K562 (cell line): ENCODE measurements around the gene CTPS1. TPM values are rescaled to one million over a fixed set of nuclear protein-coding genes. Genes with fewer than 3 reads are reported as not detected.

Experiments used
- ATAC-seq: fragments of 200-7000 bp; cut with Tn5 transposase; 3 replicates; pipeline ENCODE4 v1.9.1; 2020; ENCODE audit warnings: moderate library complexity
- BruUV-seq: library from RNA; stranded (reverse); fragments of 400-500 nt; replicated peaks from 2 replicates; lab custom pipeline; 2021; lab: Mats Ljungman, UMichigan
- CTCF ChIA-PET: fragments of 300-600 bp; formaldehyde crosslinking; extraction: SDS; loops from one replicate; lab custom pipeline; 2021; ENCODE audit warnings: low intra/inter-chr PET ratio; lab: Yijun Ruan, JAX
- POLR2A ChIA-PET: fragments of 300-600, 350-650 bp; sonication (Branson Sonifier 250); formaldehyde crosslinking; extraction: SDS; loops from one replicate; lab custom pipeline; 2021; ENCODE audit warnings: antibody characterized with exemption, inconsistent platforms; lab: Yijun Ruan, JAX
- DNase-seq, 4 experiments: peaks; one replicate each; pipeline versions ENCODE4 v3.0.0 to v3.0.0-alpha.2; 2011 to 2018; ENCODE audit warnings: low spot score in 3 of 4, mixed read lengths in 3 of 4; ENCODE audit errors: extremely low read depth in 1 of 4
- FAIRE-seq: peaks from 2 replicates; lab custom pipeline; 2011; peaks lifted over from hg19 to GRCh38; lab: Jason Lieb, UNC
- H2AFZ ChIP-seq: 2 replicates; pipeline ENCODE4 v1.6.0; 2011; ENCODE audit warnings: low read depth, low read length, control low read depth, inconsistent platforms
- H3K27ac ChIP-seq: fragments of 200-600 bp; 3 replicates; pipeline ENCODE4 v1.8.0; 2011; ENCODE audit warnings: low read depth, mild to moderate bottlenecking, control low read depth, inconsistent platforms, low read length, moderate library complexity, mixed read lengths; ENCODE audit errors: extremely low read depth
- H3K27me3 ChIP-seq, 2 experiments: fragments of 300-600 bp in 1 of 2; 2 replicates in 1 of 2; 3 replicates in 1 of 2; pipeline versions ENCODE4 v1.6.0 to v1.8.0; 2011; ENCODE audit warnings: inconsistent platforms in 2 of 2, low read length in 2 of 2, mild to moderate bottlenecking in 1 of 2, mixed read lengths in 1 of 2, moderate library complexity in 1 of 2; ENCODE audit not compliant: control insufficient read depth in 2 of 2, insufficient read depth in 2 of 2
- H3K36me3 ChIP-seq: fragments of 300-600 bp; 3 replicates; pipeline ENCODE4 v1.8.0; 2011; ENCODE audit warnings: mild to moderate bottlenecking, low read length, inconsistent platforms; ENCODE audit not compliant: control insufficient read depth, insufficient read depth
- H3K4me1 ChIP-seq, 2 experiments: fragments of 200-600 bp in 1 of 2; replicated peaks in 1 of 2; 2 replicates in 1 of 2; 3 replicates in 1 of 2; pipeline versions ENCODE4 v1.5.1 to v1.8.0; 2011; ENCODE audit warnings: inconsistent platforms in 2 of 2, low read length in 2 of 2, mild to moderate bottlenecking in 1 of 2, mixed read lengths in 1 of 2, moderate library complexity in 1 of 2; ENCODE audit not compliant: control insufficient read depth in 2 of 2, insufficient read depth in 2 of 2
- H3K4me2 ChIP-seq: 2 replicates; pipeline ENCODE4 v1.6.1; 2011; ENCODE audit warnings: low read length, control low read depth, inconsistent platforms, mixed read lengths; ENCODE audit not compliant: insufficient read depth
- H3K4me3 ChIP-seq: fragments of 200-600 bp; sonication (generic), shearing (Covaris generic); 2 replicates; pipeline ENCODE4 v1.5.1; 2016; ENCODE audit warnings: control low read depth, inconsistent platforms
- H3K79me2 ChIP-seq: fragments of 200-600 bp; 3 replicates; pipeline ENCODE4 v1.8.0; 2011; ENCODE audit warnings: low read length, inconsistent platforms; ENCODE audit not compliant: control insufficient read depth, insufficient read depth
- H3K9ac ChIP-seq, 2 experiments: 2 replicates each; pipeline versions ENCODE4 v1.6.0 to v1.6.1; 2011; ENCODE audit warnings: low read depth in 2 of 2, low read length in 2 of 2, control low read depth in 1 of 2, inconsistent platforms in 1 of 2, mild to moderate bottlenecking in 1 of 2, mixed read lengths in 1 of 2; ENCODE audit not compliant: insufficient read depth in 1 of 2
- H3K9me1 ChIP-seq: one replicate; pipeline ENCODE4 v1.6.0; 2011; ENCODE audit warnings: inconsistent platforms, mild to moderate bottlenecking, low read length, moderate library complexity; ENCODE audit not compliant: control insufficient read depth, insufficient read depth
- H3K9me3 ChIP-seq: replicated peaks from 2 replicates; pipeline ENCODE4 v1.5.1; 2011; ENCODE audit warnings: low read depth, low read length, inconsistent platforms; ENCODE audit not compliant: control insufficient read depth, insufficient read depth
- H4K20me1 ChIP-seq: replicated peaks from 2 replicates; pipeline ENCODE4 v1.6.1; 2011; ENCODE audit warnings: low read length, inconsistent platforms, mixed read lengths; ENCODE audit not compliant: control insufficient read depth, insufficient read depth
- GATA2 ChIP-seq: sonication (generic); formaldehyde crosslinking; IDR thresholded peaks from 2 replicates; pipeline ENCODE4 v1.4.0; 2020; ENCODE audit warnings: mild to moderate bottlenecking, missing genetic modification reagents
- POLR2A ChIP-seq: fragments of 450-650 bp; conservative IDR thresholded peaks from 2 replicates; pipeline ENCODE4 v1.6.1; 2016
- POLR2G ChIP-seq: fragments of 200-400 bp; formaldehyde crosslinking; IDR thresholded peaks from 2 replicates; pipeline ENCODE4 v1.6.1; 2017; ENCODE audit warnings: low read depth, mild to moderate bottlenecking, antibody characterized with exemption, low read length, moderate library complexity
- RBFOX2 ChIP-seq: fragments of 200-400 bp; formaldehyde crosslinking; IDR thresholded peaks from 2 replicates; pipeline ENCODE4 v1.6.1; 2017; ENCODE audit warnings: low read depth, mild to moderate bottlenecking, low read length, moderate library complexity
- WGBS: fragments of 100-300 bp; shearing (Covaris generic); methylation state at CpG from one replicate; pipeline ENCODE4 v1.1.6; 2016; ENCODE audit warnings: low coverage, mixed read lengths; ENCODE audit not compliant: insufficient coverage; ENCODE audit errors: missing lambda C conversion rate; 5-methylcytosine and 5-hydroxymethylcytosine counted together
- in situ Hi-C: fragments of 300-500 bp; cut with MboI; formaldehyde crosslinking; loops from 4 replicates; pipeline ENCODE4 v1.15.0; 2018; ENCODE audit warnings: inconsistent platforms, mixed read lengths
- intact Hi-C: fragments of 100-400 bp; cut with micrococcal nuclease; formaldehyde crosslinking; loops from 2 replicates; pipeline ENCODE4 v1.14.2; 2022
- polyA plus RNA-seq, 8 experiments: library from polyadenylated mRNA; depleted of rRNA in 4 of 8; stranded (reverse) in 5 of 8; unstranded in 3 of 8; fragments of >200 nt; fragmentation: Nextera tagmentation in 2 of 8; fragmentation: Illumina TruSeq in 1 of 8; extraction: Ambion mirVana in 2 of 8; extraction: Trizol in 1 of 8; gene quantifications; 2 replicates each; pipeline versions ENCODE4 v1.2.1 to v1.2.3, GENCODE V29; 2011 to 2014; ENCODE audit warnings: inconsistent platforms in 1 of 8, missing spikeins in 1 of 8
- total RNA-seq, 7 experiments: library from RNA; depleted of rRNA in 6 of 7; stranded (reverse); fragments of >200 nt in 6 of 7; fragmentation: Illumina TruSeq in 2 of 7; extraction: Trizol in 2 of 7; gene quantifications; 2 replicates each; pipeline versions ENCODE4 v1.2.1 to v1.2.3, GENCODE V29; 2011 to 2021; ENCODE audit warnings: low replicate concordance in 1 of 7

The CTPS1 gene
- total and polyA plus RNA-seq, 9 of the 15 experiments (the other 6 are each of a cell fraction or from before 2014, with no cell fraction given) = 44.4 to 164 (median 87.7) TPM

- no peak overlapping the region for H3K27ac ChIP-seq
- H3K9me3 ChIP-seq = no peaks in the 10 kb centered on the region
- H2AFZ ChIP-seq = no peak overlapping the region
- BruUV-seq = no TSS peak
- H3K27me3 ChIP-seq = no peaks in the 10 kb centered on the region
- ChIA-PET CTCF (no interaction called here), POLR2A (interaction anchor here (0.7 to 1.7 kb wide), 2 partner anchors 10 to 12 kb away, joined by 3 to 6 read pairs; no protein-coding TSS in a partner anchor)
- H3K4me1 ChIP-seq = peaks cover 0 to 19% of the 10 kb centered on the region in 2 experiments; a peak in 1 of 5 replicates
- peaks cover 10% of the 10 kb centered on the region for H3K9me1 ChIP-seq
- in situ Hi-C loops = no loop called here
- ATAC-seq (no peak), FAIRE-seq (no peak), DNase-seq (no peak)
- 95% methylated on average over 13 of the region's 13 CpGs for WGBS
- peaks cover 84% of the 10 kb centered on the region for H3K36me3 ChIP-seq
- H4K20me1 ChIP-seq = no peaks in the 10 kb centered on the region
- TF ChIP-seq POLR2G (peak; percentile 64), RBFOX2 (peak; percentile 20; the same call in 1 of the 2 replicates), POLR2A (0 out of 2 replicates have a peak, but pooled peaks have one; percentile 7), GATA2 (CRISPR knock-in tag) (no peak)
- H3K9ac ChIP-seq = no peak overlapping the region
- H3K4me3 ChIP-seq = no peak overlapping the region
- no peaks in the 10 kb centered on the region for H3K79me2 ChIP-seq
- intact Hi-C loops = no loop called here
- no peak overlapping the region for H3K4me2 ChIP-seq
Observed at GRCh38 chr1:41015897-41016470, 36.5 kb downstream of the CTPS1 start.
